Measurements from ENCODE around the gene RGS16. TPM values are rescaled to one million over a fixed set of nuclear protein-coding genes. Genes with fewer than 3 reads are reported as not detected.

RGS16 gene
- polyA plus RNA-seq, 1 experiment, result 0.23 TPM

DNA sequence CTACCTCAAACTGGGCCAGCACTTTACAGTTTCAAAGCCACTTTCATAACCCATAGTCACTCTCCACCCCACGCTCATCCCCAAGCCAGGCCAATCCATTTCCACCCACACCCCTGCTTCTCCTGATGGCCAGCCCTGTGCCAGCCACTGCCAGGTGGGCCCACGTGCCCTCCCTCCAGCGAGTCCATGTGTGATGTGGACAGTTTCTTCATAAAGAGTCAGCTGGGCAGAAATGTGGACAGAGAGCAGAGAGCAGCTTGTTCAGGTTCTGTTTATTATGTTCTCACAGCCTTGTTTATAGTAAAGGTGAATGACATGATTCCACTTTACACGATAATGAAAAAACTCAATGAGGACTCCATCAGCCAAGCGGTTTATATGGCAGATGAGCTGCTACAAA is 37.4 kb upstream of the RGS16 start:
- Histone ChIP-seq H3K36me3 (ENCODE audit: control insufficient read depth, insufficient read depth, low read length) (no peaks in the 10 kb centered on the region), H3K27me3 (ENCODE audit: control insufficient read depth, insufficient read depth, low read length) (0 out of 2 replicates have a peak, but pooled peaks cover 2% of the 10 kb centered on the region), H3K4me3 (ENCODE audit: low read depth, low read length) (no peak overlapping the region)
- TF ChIP-seq, protein P1, sequence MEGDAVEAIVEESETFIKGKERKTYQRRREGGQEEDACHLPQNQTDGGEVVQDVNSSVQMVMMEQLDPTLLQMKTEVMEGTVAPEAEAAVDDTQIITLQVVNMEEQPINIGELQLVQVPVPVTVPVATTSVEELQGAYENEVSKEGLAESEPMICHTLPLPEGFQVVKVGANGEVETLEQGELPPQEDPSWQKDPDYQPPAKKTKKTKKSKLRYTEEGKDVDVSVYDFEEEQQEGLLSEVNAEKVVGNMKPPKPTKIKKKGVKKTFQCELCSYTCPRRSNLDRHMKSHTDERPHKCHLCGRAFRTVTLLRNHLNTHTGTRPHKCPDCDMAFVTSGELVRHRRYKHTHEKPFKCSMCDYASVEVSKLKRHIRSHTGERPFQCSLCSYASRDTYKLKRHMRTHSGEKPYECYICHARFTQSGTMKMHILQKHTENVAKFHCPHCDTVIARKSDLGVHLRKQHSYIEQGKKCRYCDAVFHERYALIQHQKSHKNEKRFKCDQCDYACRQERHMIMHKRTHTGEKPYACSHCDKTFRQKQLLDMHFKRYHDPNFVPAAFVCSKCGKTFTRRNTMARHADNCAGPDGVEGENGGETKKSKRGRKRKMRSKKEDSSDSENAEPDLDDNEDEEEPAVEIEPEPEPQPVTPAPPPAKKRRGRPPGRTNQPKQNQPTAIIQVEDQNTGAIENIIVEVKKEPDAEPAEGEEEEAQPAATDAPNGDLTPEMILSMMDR (IDR thresholded peaks at IDR 0.05; ENCODE audit: insufficient read depth, low read depth, low read length), result no peak
- ChIA-PET POLR2A (no interaction called here), CTCF (interaction anchor here (0.7 to 1.2 kb wide), 2 partner anchors 13 to 21 kb away, joined by 3 to 5 read pairs; no protein-coding TSS in a partner anchor)
- DNase-seq (ENCODE audit: low read depth), result no peak

DNA sequence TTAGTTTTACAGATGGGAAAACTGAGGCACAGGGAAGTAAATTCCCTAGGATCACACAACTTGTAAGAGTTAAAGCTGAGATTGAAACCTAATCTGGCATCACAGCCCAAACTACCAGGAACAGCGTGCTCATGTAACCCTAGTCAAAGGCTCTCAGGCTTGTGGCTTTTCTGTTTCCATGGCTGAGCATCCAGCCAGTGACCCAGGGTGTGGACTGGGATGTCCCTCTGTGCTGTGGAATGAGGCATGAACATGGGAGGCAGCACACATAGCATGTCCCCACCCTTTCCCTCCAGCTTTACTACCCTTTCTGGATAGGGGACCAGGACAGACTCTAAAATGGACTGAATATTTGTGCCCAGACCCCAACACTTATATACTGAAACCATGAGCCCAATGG is 35.1 kb upstream of the RGS16 start:
- CTCF ChIA-PET, result no interaction called here
- TF ChIP-seq, protein P1 (IDR thresholded peaks at IDR 0.05; ENCODE audit: insufficient read depth, low read depth, low read length), result no peak
- no peaks in the 10 kb centered on the region for H3K36me3 ChIP-seq (ENCODE audit: control insufficient read depth, insufficient read depth, low read length)
- H3K27me3 ChIP-seq (ENCODE audit: control insufficient read depth, insufficient read depth, low read length), result 0 out of 2 replicates have a peak, but pooled peaks cover 2% of the 10 kb centered on the region
- POLR2A ChIA-PET, result no interaction called here
- H3K4me3 ChIP-seq (ENCODE audit: low read depth, low read length), result no peak overlapping the region
- DNase-seq (ENCODE audit: low read depth), result no peak

DNA sequence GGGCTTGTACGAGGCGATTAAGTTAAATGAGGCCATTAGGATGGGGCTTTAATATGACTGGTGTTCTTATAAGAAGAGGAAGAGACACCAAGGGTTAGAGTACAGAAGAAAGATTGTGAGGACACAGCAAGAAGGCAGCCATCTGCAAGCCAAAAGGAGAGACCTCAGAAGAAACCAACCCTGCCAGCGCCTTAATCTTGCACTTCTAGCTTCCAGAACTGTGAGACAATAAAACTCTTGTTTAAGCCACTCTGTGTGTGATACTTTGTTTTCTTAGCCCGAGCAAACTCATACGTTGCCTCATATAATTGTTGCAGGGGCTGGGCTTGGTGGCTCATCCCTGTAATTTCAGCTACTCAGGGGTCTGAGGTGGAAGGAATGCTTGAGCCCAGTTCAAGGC is 33.6 kb upstream of the RGS16 start:
- TF ChIP-seq, protein P1 (IDR thresholded peaks at IDR 0.05; ENCODE audit: insufficient read depth, low read depth, low read length), result no peak
- no peak for DNase-seq (ENCODE audit: low read depth)
- Histone ChIP-seq H3K4me3 (ENCODE audit: low read depth, low read length) (no peak overlapping the region), H3K36me3 (ENCODE audit: control insufficient read depth, insufficient read depth, low read length) (no peaks in the 10 kb centered on the region), H3K27me3 (ENCODE audit: control insufficient read depth, insufficient read depth, low read length) (0 out of 2 replicates have a peak, but pooled peaks cover 2% of the 10 kb centered on the region)
- ChIA-PET CTCF (interaction anchor here (0.7 kb wide), 1 partner anchor 41 kb away, joined by 3 read pairs; no protein-coding TSS in a partner anchor), POLR2A (no interaction called here)

DNA sequence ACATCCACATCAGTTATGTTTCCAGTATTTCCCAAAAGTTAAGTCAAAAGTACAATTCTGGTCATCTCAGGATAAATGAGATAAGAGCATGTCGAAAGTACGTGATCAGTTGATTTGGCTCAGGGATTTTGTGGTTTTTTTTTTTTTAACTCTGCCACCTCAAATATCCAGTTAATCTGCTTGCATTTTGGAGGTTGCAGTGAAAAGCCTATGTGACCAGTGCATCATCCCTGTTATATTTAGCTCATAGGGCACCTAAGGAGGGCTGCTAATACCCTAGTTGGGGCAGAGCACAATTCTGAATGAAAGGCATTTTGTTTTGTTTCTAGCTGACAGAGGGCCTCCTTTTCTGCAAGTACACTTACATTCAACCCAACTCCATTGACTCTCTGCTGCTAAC is 31.7 kb upstream of the RGS16 start:
- TF ChIP-seq, protein P1 (IDR thresholded peaks at IDR 0.05; ENCODE audit: insufficient read depth, low read depth, low read length), result no peak
- ChIA-PET POLR2A (no interaction called here), CTCF (no interaction called here)
- DNase-seq (ENCODE audit: low read depth), result no peak
- Histone ChIP-seq H3K27me3 (ENCODE audit: control insufficient read depth, insufficient read depth, low read length) (0 out of 2 replicates have a peak, but pooled peaks cover 2% of the 10 kb centered on the region), H3K4me3 (ENCODE audit: low read depth, low read length) (no peak overlapping the region), H3K36me3 (ENCODE audit: control insufficient read depth, insufficient read depth, low read length) (no peaks in the 10 kb centered on the region)

DNA sequence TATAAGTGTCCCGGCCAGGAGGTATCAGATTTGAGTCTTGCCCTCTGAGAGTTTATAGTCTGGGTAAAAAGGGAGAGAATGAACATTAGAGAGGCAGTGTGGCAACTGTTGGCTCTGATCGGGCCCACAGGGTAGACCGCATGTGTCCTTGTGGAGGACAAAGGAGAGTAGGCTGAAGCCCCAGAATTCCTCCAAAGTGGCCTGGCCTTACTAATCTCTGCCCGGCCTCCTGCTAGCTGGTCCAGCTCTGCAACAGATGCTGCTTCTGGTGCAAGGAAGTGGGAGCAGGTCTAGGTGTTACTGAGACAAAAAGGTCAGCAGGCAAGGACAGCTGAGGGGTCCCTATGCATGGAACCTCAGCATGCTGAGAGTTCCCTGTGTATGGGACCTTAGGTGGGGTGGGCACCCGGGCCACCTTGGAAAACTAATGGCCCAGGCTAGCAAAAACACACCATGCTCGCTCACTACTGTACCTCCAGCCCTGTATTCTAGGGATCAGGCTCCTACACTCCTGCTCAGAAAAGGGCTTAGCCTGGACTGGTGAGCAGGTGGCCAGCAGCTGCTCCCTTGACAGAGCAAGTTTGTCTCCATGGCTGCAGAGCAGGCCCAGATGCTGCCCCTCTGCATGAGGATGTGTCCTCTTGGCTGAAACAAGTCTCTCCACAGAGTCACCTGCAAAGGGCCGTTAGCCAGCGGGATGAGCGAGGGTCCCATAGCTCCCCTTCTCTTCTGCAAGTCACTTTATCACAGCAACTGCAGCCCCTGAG is 30.3 kb upstream of the RGS16 start:
- no peak overlapping the region for H3K4me3 ChIP-seq (ENCODE audit: low read depth, low read length)
- TF ChIP-seq, protein P1 (IDR thresholded peaks at IDR 0.05; ENCODE audit: insufficient read depth, low read depth, low read length), result no peak
- 0 out of 2 replicates have a peak, but pooled peaks cover 2% of the 10 kb centered on the region for H3K27me3 ChIP-seq (ENCODE audit: control insufficient read depth, insufficient read depth, low read length)
- no peak for DNase-seq (ENCODE audit: low read depth)
- H3K36me3 ChIP-seq (ENCODE audit: control insufficient read depth, insufficient read depth, low read length), result no peaks in the 10 kb centered on the region
- CTCF ChIA-PET, result interaction anchor here (1.2 kb wide), 1 partner anchor 8 kb away, joined by 4 read pairs; no protein-coding TSS in a partner anchor
- POLR2A ChIA-PET, result no interaction called here
